ENCODE data around the gene RPS19BP1. TPM values are rescaled to one million over a fixed set of nuclear protein-coding genes. Genes with fewer than 3 reads are reported as not detected.

RPS19BP1 gene
- total and polyA plus RNA-seq, 2 donors (not counting 1 experiment from before 2014, with no cell fraction given): 60.3 to 74.8 TPM

DNA sequence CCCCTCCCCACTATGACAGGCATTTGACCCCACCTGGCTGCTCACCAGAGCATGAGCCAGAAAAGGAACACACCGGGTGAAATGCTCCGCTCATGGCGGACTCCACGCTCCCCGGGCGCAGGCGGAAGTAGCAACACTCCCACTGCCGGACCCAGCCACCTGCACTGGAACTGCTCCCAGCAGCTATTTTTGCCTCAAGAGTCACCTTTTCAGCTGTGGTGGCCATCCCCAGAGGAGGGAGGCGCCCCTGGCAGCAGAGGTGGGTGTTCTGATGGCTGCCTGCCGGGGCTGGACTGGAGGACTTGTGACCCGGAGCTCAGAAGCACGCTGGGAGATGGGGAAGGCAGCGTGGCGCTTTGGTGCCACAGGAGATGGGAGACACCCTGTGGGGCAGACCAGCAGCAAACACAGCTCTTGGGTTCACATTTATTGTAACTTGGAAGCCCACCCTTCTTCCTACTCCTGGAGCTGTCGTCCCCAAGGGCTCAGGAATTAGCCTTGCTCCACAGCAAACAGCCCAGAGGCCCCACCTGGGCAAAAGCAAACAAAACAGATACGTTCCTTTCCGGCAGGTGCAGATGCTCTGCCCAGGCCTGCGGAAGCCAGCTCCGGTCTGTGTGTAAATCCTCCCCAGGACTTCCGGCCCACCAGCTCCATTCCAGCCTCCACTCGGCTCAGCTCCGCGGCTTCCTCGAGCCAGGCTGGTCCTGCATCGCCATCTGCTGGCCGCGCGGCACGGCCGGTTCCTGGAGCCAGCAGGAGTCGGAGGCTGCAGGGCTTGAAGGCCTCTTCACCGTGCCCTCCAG is 3.7 kb downstream of the RPS19BP1 start:
- ChIA-PET POLR2A (interaction anchor here (0.5 to 6.3 kb wide), 13 partner anchors 8 to 1091 kb away, joined by 3 to 57 read pairs (median 4); partner anchors contain the start of genes ATF4, MIEF1, RPL3 and TAB1), CTCF (interaction anchor here (0.6 to 13.4 kb wide), 50 partner anchors 8 to 1370 kb away, joined by 3 to 328 read pairs (median 5); partner anchors contain the start of genes ATF4, MIEF1, RPL3 and TAB1)
- Histone ChIP-seq H3K4me2 (replicated peaks; ENCODE audit: low read depth, low read length, poor library complexity, severe bottlenecking) (peak overlapping the region; percentile 74), H2AFZ (ENCODE audit: insufficient read depth, low read depth, low read length, poor library complexity, severe bottlenecking) (peak overlapping the region; percentile 54), H3K4me1 (ENCODE audit: control insufficient read depth in 2 of 2, insufficient read depth in 2 of 2, low read length in 2 of 2) (peaks cover 55 to 76% of the 10 kb centered on the region in 2 donors), H3K9me3 (ENCODE audit: control extremely low read depth in 1 of 3, control insufficient read depth in 2 of 3, insufficient read depth in 1 of 3, low read length in 2 of 3) (peaks cover 0 to 7% (median 0%) of the 10 kb centered on the region in 3 donors), H3K4me3 (ENCODE audit: control extremely low read depth in 1 of 5, extremely low read depth in 1 of 5, insufficient read depth in 1 of 5, low read depth in 2 of 5, low read length in 4 of 5) (peak overlapping the region in 4 of 5 experiments; percentile 14 to 48 (median 32)), H3K27ac (ENCODE audit: low read length in 2 of 2) (peak overlapping the region; percentile 83 to 85), H3K27me3 (replicated peaks in 1 of 4; ENCODE audit: control extremely low read depth in 1 of 4, control insufficient read depth in 3 of 4, insufficient read depth in 4 of 4, low read length in 3 of 4) (no peaks in the 10 kb centered on the region), H4K20me1 (ENCODE audit: control insufficient read depth, insufficient read depth, low read length, poor library complexity, severe bottlenecking) (peaks cover 63% of the 10 kb centered on the region), H3K79me2 (ENCODE audit: control insufficient read depth, insufficient read depth, low read length) (peaks cover 72% of the 10 kb centered on the region), H3K36me3 (replicated peaks in 1 of 2; ENCODE audit: control extremely low read depth in 1 of 2, control insufficient read depth in 1 of 2, extremely low read depth in 1 of 2, insufficient read depth in 2 of 2, low read length in 1 of 2) (peaks cover 0 to 52% of the 10 kb centered on the region in 2 experiments), H3K9ac (ENCODE audit: low read length) (peak overlapping the region; percentile 42)
- ATAC-seq (ENCODE audit: low read depth): peak; percentile 39
- TF ChIP-seq EZH2 (IDR thresholded peaks at IDR 0.05; ENCODE audit: borderline replicate concordance, insufficient read depth, low read depth, low read length, poor library complexity, severe bottlenecking): no peak
- TF ChIP-seq, protein P1, sequence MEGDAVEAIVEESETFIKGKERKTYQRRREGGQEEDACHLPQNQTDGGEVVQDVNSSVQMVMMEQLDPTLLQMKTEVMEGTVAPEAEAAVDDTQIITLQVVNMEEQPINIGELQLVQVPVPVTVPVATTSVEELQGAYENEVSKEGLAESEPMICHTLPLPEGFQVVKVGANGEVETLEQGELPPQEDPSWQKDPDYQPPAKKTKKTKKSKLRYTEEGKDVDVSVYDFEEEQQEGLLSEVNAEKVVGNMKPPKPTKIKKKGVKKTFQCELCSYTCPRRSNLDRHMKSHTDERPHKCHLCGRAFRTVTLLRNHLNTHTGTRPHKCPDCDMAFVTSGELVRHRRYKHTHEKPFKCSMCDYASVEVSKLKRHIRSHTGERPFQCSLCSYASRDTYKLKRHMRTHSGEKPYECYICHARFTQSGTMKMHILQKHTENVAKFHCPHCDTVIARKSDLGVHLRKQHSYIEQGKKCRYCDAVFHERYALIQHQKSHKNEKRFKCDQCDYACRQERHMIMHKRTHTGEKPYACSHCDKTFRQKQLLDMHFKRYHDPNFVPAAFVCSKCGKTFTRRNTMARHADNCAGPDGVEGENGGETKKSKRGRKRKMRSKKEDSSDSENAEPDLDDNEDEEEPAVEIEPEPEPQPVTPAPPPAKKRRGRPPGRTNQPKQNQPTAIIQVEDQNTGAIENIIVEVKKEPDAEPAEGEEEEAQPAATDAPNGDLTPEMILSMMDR (IDR thresholded peaks at IDR 0.05): peak; percentile 99
- H3K27me3 Mint-ChIP-seq: no peaks in the 10 kb centered on the region
- WGBS (ENCODE audit: insufficient coverage): 30% methylated on average over 32 of the region's 32 CpGs
- H3K9me3 Mint-ChIP-seq (ENCODE audit: insufficient read depth): no peaks in the 10 kb centered on the region
- peak overlapping the region; percentile 83 for H3K4me3 Mint-ChIP-seq
- peaks cover 78% of the 10 kb centered on the region for H3K4me1 Mint-ChIP-seq
- peak overlapping the region; percentile 93 for H3K27ac Mint-ChIP-seq
- intact Hi-C loops (cut with micrococcal nuclease): loop anchor here (1.0 to 10.0 kb wide), 5 partner anchors 36 to 654 kb away; partner anchors contain the start of genes CBX6 and TAB1
- peak; percentile 94 for DNase-seq

All from B cell (primary cell).